SK-N-SH (cell line): ENCODE data around the gene GABRB1. TPM values are rescaled to one million over a fixed set of nuclear protein-coding genes. Genes with fewer than 3 reads are reported as not detected.

Experiments used
- CTCF ChIA-PET: fragments of 300-600, 350-600 bp; formaldehyde crosslinking; extraction: SDS; loops from one replicate; lab custom pipeline; 2021; lab: Yijun Ruan, JAX
- POLR2A ChIA-PET: fragments of 350-600 bp; sonication (Branson Sonifier 250); formaldehyde crosslinking; extraction: SDS; loops from one replicate; lab custom pipeline; 2020; ENCODE audit warnings: antibody characterized with exemption, inconsistent platforms; lab: Yijun Ruan, JAX
- DNase-seq: peaks from one replicate; pipeline ENCODE4 v3.0.0; 2012
- H2AFZ ChIP-seq: fragments of 200-600 bp; sonication (generic); 2 replicates; pipeline ENCODE4 v1.8.1; 2016; ENCODE audit warnings: antibody characterized with exemption, mild to moderate bottlenecking, low read depth
- H3F3A ChIP-seq: fragments of 200-600 bp; sonication (generic); replicated peaks from 2 replicates; pipeline ENCODE3; 2016; ENCODE audit warnings: antibody characterized with exemption, mild to moderate bottlenecking; ENCODE audit not compliant: insufficient read depth
- H3K27ac ChIP-seq, 2 experiments: fragments of 200-500 bp in 1 of 2; fragments of 200-600 bp in 1 of 2; sonication (Bioruptor generic) in 1 of 2; sonication (generic), shearing (Covaris generic) in 1 of 2; 2 replicates each; pipeline versions ENCODE4 v1.5.1 to v1.6.1; 2014 to 2016; ENCODE audit warnings: low read depth in 2 of 2, inconsistent platforms in 1 of 2, low read length in 1 of 2, mild to moderate bottlenecking in 1 of 2, mixed read lengths in 1 of 2
- H3K27me3 ChIP-seq: fragments of 200-600 bp; sonication (generic), shearing (Covaris generic); 2 replicates; pipeline ENCODE4 v1.6.1; 2016; ENCODE audit warnings: mixed run types; ENCODE audit not compliant: insufficient read depth
- H3K36me3 ChIP-seq, 2 experiments: fragments of 200-500 bp in 1 of 2; fragments of 200-600 bp in 1 of 2; sonication (Bioruptor generic) in 1 of 2; sonication (generic) in 1 of 2; replicated peaks in 1 of 2; 2 replicates each; pipeline versions ENCODE3 to v1.5.1; 2014 to 2016; ENCODE audit warnings: low read length in 1 of 2, mild to moderate bottlenecking in 1 of 2; ENCODE audit not compliant: insufficient read depth in 2 of 2, control insufficient read depth in 1 of 2
- H3K4me1 ChIP-seq, 2 experiments: fragments of 200-500 bp in 1 of 2; fragments of 200-600 bp in 1 of 2; sonication (Bioruptor generic) in 1 of 2; sonication (generic), shearing (Covaris generic) in 1 of 2; 2 replicates each; pipeline versions ENCODE4 v1.5.1 to v1.6.1; 2014 to 2016; ENCODE audit warnings: low read depth in 1 of 2, low read length in 1 of 2, mixed run types in 1 of 2; ENCODE audit not compliant: insufficient read depth in 2 of 2, control insufficient read depth in 1 of 2
- H3K4me2 ChIP-seq: fragments of 200-600 bp; sonication (generic), shearing (Covaris generic); 2 replicates; pipeline ENCODE4 v1.6.1; 2017; ENCODE audit warnings: mixed run types
- H3K4me3 ChIP-seq, 2 experiments: fragments of 200-500 bp in 1 of 2; fragments of 200-600 bp in 1 of 2; sonication (Bioruptor generic) in 1 of 2; sonication (generic), shearing (Covaris generic) in 1 of 2; 2 replicates each; pipeline versions ENCODE4 v1.5.1 to v1.8.1; 2014 to 2016; ENCODE audit warnings: low read depth in 2 of 2, inconsistent platforms in 1 of 2, low read length in 1 of 2, mild to moderate bottlenecking in 1 of 2, mixed read lengths in 1 of 2, moderate library complexity in 1 of 2
- H3K79me2 ChIP-seq: fragments of 200-600 bp; sonication (generic); 2 replicates; pipeline ENCODE4 v1.8.1; 2017; ENCODE audit warnings: mild to moderate bottlenecking; ENCODE audit not compliant: insufficient read depth
- H3K9ac ChIP-seq: fragments of 200-600 bp; sonication (generic); 2 replicates; pipeline ENCODE4 v1.6.1; 2017; ENCODE audit warnings: mixed run types
- H3K9me2 ChIP-seq: fragments of 200-600 bp; sonication (generic); 2 replicates; pipeline ENCODE4 v1.6.1; 2017; ENCODE audit warnings: mixed run types
- H3K9me3 ChIP-seq: fragments of 200-600 bp; sonication (generic); 2 replicates; pipeline ENCODE4 v1.6.1; 2017; ENCODE audit warnings: mixed run types, mild to moderate bottlenecking, moderate library complexity
- H4K20me1 ChIP-seq: fragments of 200-600 bp; sonication (generic); 2 replicates; pipeline ENCODE4 v1.6.1; 2017; ENCODE audit warnings: mild to moderate bottlenecking, mixed run types; ENCODE audit not compliant: insufficient read depth
- EP300 ChIP-seq, 2 experiments: IDR thresholded peaks; 2 replicates each; pipeline versions ENCODE4 v1.4.0 to v1.6.1; 2012; ENCODE audit warnings: borderline replicate concordance in 1 of 2, low read depth in 1 of 2, low read length in 1 of 2
- EZH2phosphoT487 ChIP-seq: fragments of 200-600 bp; sonication (generic); IDR thresholded peaks from 2 replicates; pipeline ENCODE4 v1.6.1; 2017; ENCODE audit warnings: low read depth, mixed run types, mild to moderate bottlenecking, antibody characterized with exemption, moderate library complexity, borderline replicate concordance
- GABPA ChIP-seq: IDR thresholded peaks from 2 replicates; pipeline ENCODE4 v1.4.0; 2012; ENCODE audit warnings: low read depth, mild to moderate bottlenecking
- GATA2 ChIP-seq: sonication (generic); formaldehyde crosslinking; IDR thresholded peaks from 2 replicates; pipeline ENCODE4 v1.5.0; 2020; ENCODE audit warnings: mild to moderate bottlenecking, missing genetic modification reagents
- IRF3 ChIP-seq: fragments of 150-350 bp; IDR thresholded peaks from 2 replicates; pipeline ENCODE4 v1.6.1; 2016; ENCODE audit warnings: mild to moderate bottlenecking, low read depth, low read length
- JUND ChIP-seq: IDR thresholded peaks from 2 replicates; pipeline ENCODE4 v1.4.0; 2012
- MAX ChIP-seq: IDR thresholded peaks from 2 replicates; pipeline ENCODE4 v1.4.0; 2012; ENCODE audit warnings: low read depth
- MEF2A ChIP-seq: IDR thresholded peaks from 2 replicates; pipeline ENCODE4 v1.4.0; 2012; ENCODE audit warnings: low read depth, borderline replicate concordance
- MXI1 ChIP-seq: IDR thresholded peaks from 2 replicates; pipeline ENCODE4 v1.6.1; 2012; ENCODE audit warnings: mild to moderate bottlenecking, low read depth, low read length, improper control_type of control experiment
- NRF1 ChIP-seq: IDR thresholded peaks from 2 replicates; pipeline ENCODE4 v1.6.1; 2012; ENCODE audit warnings: low read depth, mild to moderate bottlenecking, low read length
- POLR2AphosphoS5 ChIP-seq: IDR thresholded peaks from 2 replicates; pipeline ENCODE4 v1.6.1; 2012; ENCODE audit warnings: low read depth, low read length
- RAD21 ChIP-seq: IDR thresholded peaks from 2 replicates; pipeline ENCODE4 v1.6.1; 2012; ENCODE audit warnings: mild to moderate bottlenecking, low read length
- RCOR1 ChIP-seq: fragments of 150-350 bp; IDR thresholded peaks from 2 replicates; pipeline ENCODE4 v1.6.1; 2017; ENCODE audit warnings: antibody characterized with exemption, low read length
- RFX5 ChIP-seq: IDR thresholded peaks from 2 replicates; pipeline ENCODE4 v1.6.1; 2012; ENCODE audit warnings: mild to moderate bottlenecking, improper control_type of control experiment, low read length
- RXRA ChIP-seq: IDR thresholded peaks from 2 replicates; pipeline ENCODE4 v1.4.0; 2012; ENCODE audit warnings: low read depth, mild to moderate bottlenecking, borderline replicate concordance
- SIN3A ChIP-seq: IDR thresholded peaks from 2 replicates; pipeline ENCODE4 v1.6.1; 2012; ENCODE audit warnings: low read depth, mild to moderate bottlenecking, low read length, moderate library complexity, borderline replicate concordance
- TAF1 ChIP-seq: IDR thresholded peaks from 2 replicates; pipeline ENCODE4 v1.6.1; 2012; ENCODE audit warnings: low read depth, mild to moderate bottlenecking, low read length, moderate library complexity, borderline replicate concordance
- TCF12 ChIP-seq: IDR thresholded peaks from 2 replicates; pipeline ENCODE4 v1.4.0; 2012
- TEAD4 ChIP-seq: IDR thresholded peaks from 2 replicates; pipeline ENCODE4 v1.4.0; 2012; ENCODE audit warnings: mild to moderate bottlenecking, borderline replicate concordance; ENCODE audit not compliant: insufficient read depth
- YY1 ChIP-seq: IDR thresholded peaks from 2 replicates; pipeline ENCODE4 v1.4.0; 2012; ENCODE audit warnings: low read depth, mild to moderate bottlenecking
- ZBTB33 ChIP-seq: IDR thresholded peaks from 2 replicates; pipeline ENCODE4 v1.4.0; 2012; ENCODE audit warnings: low read depth, borderline replicate concordance
- WGBS: methylation state at CpG from one replicate; pipeline ENCODE4 v1.1.6; 2017; ENCODE audit warnings: low lambda C conversion rate; 5-methylcytosine and 5-hydroxymethylcytosine counted together
- polyA plus RNA-seq, 3 experiments: library from polyadenylated mRNA; depleted of rRNA; stranded (reverse); fragments of >200 nt; gene quantifications; 2 replicates each; pipeline ENCODE4 v1.2.3, GENCODE V29; 2012
- TF ChIP-seq, protein P1 (sequence below): IDR thresholded peaks from 2 replicates; pipeline ENCODE4; 2012
- TF ChIP-seq, protein P2 (sequence below): fragments of 200-600 bp; sonication (generic); IDR thresholded peaks from 2 replicates; pipeline ENCODE4 v1.6.1; 2017; ENCODE audit warnings: antibody characterized with exemption, mild to moderate bottlenecking, moderate library complexity

Gene GABRB1
- polyA plus RNA-seq, 1 of the 3 experiments (the other 2 are of a cell fraction) = not detected

GRCh38 chr4:47263721-47264120, 232.4 kb downstream of the GABRB1 start (continued):
- TF ChIP-seq ZBTB33 (no peak), GABPA (no peak), YY1 (no peak), SIN3A (no peak)

DNA sequence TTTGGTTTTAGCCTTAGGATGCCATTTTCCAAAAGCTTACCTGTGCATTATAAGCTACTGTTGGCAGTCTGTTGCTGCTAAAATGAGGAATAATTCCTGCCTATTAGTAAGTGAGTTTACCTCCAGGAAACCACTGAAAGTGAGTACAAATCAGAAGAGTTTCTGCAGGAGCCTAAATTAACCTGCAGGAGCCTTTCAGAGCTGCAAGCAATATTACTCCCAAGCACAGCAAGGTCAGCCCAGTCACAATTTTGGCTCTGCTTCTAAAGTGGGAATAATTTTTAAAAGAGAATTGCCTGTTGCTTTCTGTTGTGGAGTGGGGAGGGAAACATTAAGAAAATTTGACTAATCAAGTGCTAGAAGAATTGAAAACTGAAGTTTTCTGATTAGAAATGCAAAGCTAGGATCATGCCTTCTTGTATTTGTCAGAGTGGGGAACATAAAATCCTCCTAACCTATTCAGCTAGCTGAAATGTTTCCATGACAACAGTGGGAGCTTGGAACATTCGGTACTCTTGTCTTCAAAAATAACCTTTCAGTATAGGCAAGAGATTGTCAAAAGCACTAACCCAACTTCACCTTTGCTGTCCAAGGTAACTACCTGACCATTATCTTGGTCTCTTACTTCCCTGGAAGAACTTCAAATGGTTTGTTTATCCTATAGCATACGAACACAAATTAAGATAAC, 239.0 kb downstream of the GABRB1 start:
- Histone ChIP-seq H3K4me1 (no peaks in the 10 kb centered on the region), H3K9me3 (no peaks in the 10 kb centered on the region), H3K36me3 (no peaks in the 10 kb centered on the region), H2AFZ (no peak overlapping the region), H3K27me3 (no peaks in the 10 kb centered on the region; the same call in 1 of the 2 replicates), H3K4me3 (no peak overlapping the region), H3K9me2 (no peaks in the 10 kb centered on the region), H3K27ac (no peak overlapping the region), H4K20me1 (no peaks in the 10 kb centered on the region), H3K4me2 (no peak overlapping the region), H3K9ac (no peak overlapping the region), H3F3A (no peaks in the 10 kb centered on the region), H3K79me2 (no peaks in the 10 kb centered on the region)
- CTCF ChIA-PET = no interaction called here
- DNase-seq = no peak
- 11% methylated on average over 2 of the region's 2 CpGs for WGBS
- TF ChIP-seq, protein P1, sequence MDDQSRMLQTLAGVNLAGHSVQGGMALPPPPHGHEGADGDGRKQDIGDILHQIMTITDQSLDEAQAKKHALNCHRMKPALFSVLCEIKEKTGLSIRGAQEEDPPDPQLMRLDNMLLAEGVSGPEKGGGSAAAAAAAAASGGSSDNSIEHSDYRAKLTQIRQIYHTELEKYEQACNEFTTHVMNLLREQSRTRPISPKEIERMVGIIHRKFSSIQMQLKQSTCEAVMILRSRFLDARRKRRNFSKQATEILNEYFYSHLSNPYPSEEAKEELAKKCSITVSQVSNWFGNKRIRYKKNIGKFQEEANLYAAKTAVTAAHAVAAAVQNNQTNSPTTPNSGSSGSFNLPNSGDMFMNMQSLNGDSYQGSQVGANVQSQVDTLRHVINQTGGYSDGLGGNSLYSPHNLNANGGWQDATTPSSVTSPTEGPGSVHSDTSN = no peak
- TF ChIP-seq MEF2A (no peak), POLR2AphosphoS5 (no peak), IRF3 (no peak), MXI1 (no peak), RCOR1 (no peak), TCF12 (no peak), TAF1 (no peak), EP300 (IDR thresholded peaks at IDR 0.05; ENCODE audit: borderline replicate concordance in 1 of 2, low read depth in 1 of 2, low read length in 1 of 2) (no peak), NRF1 (no peak), EZH2phosphoT487 (no peak), RXRA (no peak), JUND (no peak), RAD21 (no peak), MAX (no peak), GATA2 (CRISPR knock-in tag) (no peak), TEAD4 (no peak), RFX5 (no peak)
- TF ChIP-seq, protein P2, sequence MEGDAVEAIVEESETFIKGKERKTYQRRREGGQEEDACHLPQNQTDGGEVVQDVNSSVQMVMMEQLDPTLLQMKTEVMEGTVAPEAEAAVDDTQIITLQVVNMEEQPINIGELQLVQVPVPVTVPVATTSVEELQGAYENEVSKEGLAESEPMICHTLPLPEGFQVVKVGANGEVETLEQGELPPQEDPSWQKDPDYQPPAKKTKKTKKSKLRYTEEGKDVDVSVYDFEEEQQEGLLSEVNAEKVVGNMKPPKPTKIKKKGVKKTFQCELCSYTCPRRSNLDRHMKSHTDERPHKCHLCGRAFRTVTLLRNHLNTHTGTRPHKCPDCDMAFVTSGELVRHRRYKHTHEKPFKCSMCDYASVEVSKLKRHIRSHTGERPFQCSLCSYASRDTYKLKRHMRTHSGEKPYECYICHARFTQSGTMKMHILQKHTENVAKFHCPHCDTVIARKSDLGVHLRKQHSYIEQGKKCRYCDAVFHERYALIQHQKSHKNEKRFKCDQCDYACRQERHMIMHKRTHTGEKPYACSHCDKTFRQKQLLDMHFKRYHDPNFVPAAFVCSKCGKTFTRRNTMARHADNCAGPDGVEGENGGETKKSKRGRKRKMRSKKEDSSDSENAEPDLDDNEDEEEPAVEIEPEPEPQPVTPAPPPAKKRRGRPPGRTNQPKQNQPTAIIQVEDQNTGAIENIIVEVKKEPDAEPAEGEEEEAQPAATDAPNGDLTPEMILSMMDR = no peak
- POLR2A ChIA-PET = no interaction called here
